ENCODE data around the gene NFIC. TPM values are rescaled to one million over a fixed set of nuclear protein-coding genes. Genes with fewer than 3 reads are reported as not detected.
A peak's percentile ranks its signal among the peaks of the same experiment; 100 is the strongest.

Gene NFIC
- total and polyA plus RNA-seq, 2 of the 4 experiments (the other 2 are of a cell fraction): 21.9 to 32.1 TPM

GRCh38 chr19:3479177-3479833 lies 112.9 kb downstream of the NFIC start:
- 48% methylated on average over 6 of the region's 7 CpGs; no CpG with 5 or more reads in 1 of the 2 experiments for WGBS, 2 experiments (ENCODE audit: extremely low coverage in 2 of 2, insufficient read length in 1 of 2)
- no peaks in the 10 kb centered on the region for H4K20me1 ChIP-seq (ENCODE audit: insufficient read depth, low read length)
- intact Hi-C loops (cut with micrococcal nuclease) (no loop called here), in situ Hi-C loops (cut with MboI; ENCODE audit: low sequenced_read_pairs) (loop anchor here (25.0 kb wide), 1 partner anchor 517 kb away; no protein-coding TSS in a partner anchor), dilution Hi-C loops (cut with HindIII; ENCODE audit: low sequenced_read_pairs, unreplicated experiment) (no loop called here)
- H3K4me1 ChIP-seq (ENCODE audit: control insufficient read depth, insufficient read depth, low read length): no peaks in the 10 kb centered on the region
- CTCF ChIA-PET: interaction anchor here (0.6 to 1.5 kb wide), 2 partner anchors 125 to 174 kb away, joined by 3 to 4 read pairs; no protein-coding TSS in a partner anchor
- H3K79me1 ChIP-seq (ENCODE audit: low read depth in 1 of 2, low read length in 2 of 2): no peaks in the 10 kb centered on the region
- H3K36me3 ChIP-seq (ENCODE audit: control insufficient read depth, insufficient read depth, low read length): no peaks in the 10 kb centered on the region
- H3K56ac ChIP-seq (ENCODE audit: extremely low read depth, insufficient read depth, low read length): no peak overlapping the region
- H3K4me2 ChIP-seq (ENCODE audit: low read depth, low read length): no peak overlapping the region
- POLR2A ChIA-PET (ENCODE audit: unreplicated experiment): no interaction called here
- H2BK20ac ChIP-seq (ENCODE audit: low read depth, low read length): no peak overlapping the region
- BruUV-seq (replicated peaks): no TSS peak
- TF ChIP-seq MAZ (IDR thresholded peaks at IDR 0.05; ENCODE audit: borderline replicate concordance, low read depth, low read length) (no peak), MXI1 (IDR thresholded peaks at IDR 0.05; ENCODE audit: borderline replicate concordance, low read depth, low read length) (no peak), FOS (IDR thresholded peaks at IDR 0.05; ENCODE audit: low read depth, low read length) (no peak), MAFK (IDR thresholded peaks at IDR 0.05; ENCODE audit: low read depth, low read length) (no peak), SMC3 (IDR thresholded peaks at IDR 0.05; ENCODE audit: low read depth, low read length) (no peak), NFE2L2 (IDR thresholded peaks at IDR 0.05; ENCODE audit: low read depth, low read length) (no peak), RFX5 (IDR thresholded peaks at IDR 0.05; ENCODE audit: low read depth, low read length) (no peak), CHD1 (IDR thresholded peaks at IDR 0.05; ENCODE audit: low read depth, low read length) (no peak), ELK1 (IDR thresholded peaks at IDR 0.05; ENCODE audit: borderline replicate concordance, low read depth, low read length) (no peak), BHLHE40 (IDR thresholded peaks at IDR 0.05; ENCODE audit: low read depth, low read length) (no peak), RCOR1 (IDR thresholded peaks at IDR 0.05; ENCODE audit: insufficient replicate concordance, low read length) (no peak), POLR2A (IDR thresholded peaks at IDR 0.05; ENCODE audit: low read depth, low read length) (no peak), RAD21 (IDR thresholded peaks at IDR 0.05; ENCODE audit: low read length) (no peak)
- H2BK120ac ChIP-seq (ENCODE audit: low read depth, low read length): no peak overlapping the region
- H3K23ac ChIP-seq (ENCODE audit: low read depth, low read length): no peak overlapping the region
- H2AFZ ChIP-seq (replicated peaks; ENCODE audit: low read length, poor library complexity): no peak overlapping the region
- H4K5ac ChIP-seq (ENCODE audit: low read depth, low read length): no peak overlapping the region
- H2BK5ac ChIP-seq (ENCODE audit: low read depth, low read length, poor library complexity, severe bottlenecking): no peak overlapping the region
- DNase-seq (no peak), ATAC-seq (ENCODE audit: low read depth) (peak; percentile 48; the same call in 1 of the 2 replicates)
- H3K9me3 ChIP-seq (ENCODE audit: control insufficient read depth, insufficient read depth, low read length): no peaks in the 10 kb centered on the region; the same call in 1 of the 2 replicates
- H3K4me3 ChIP-seq (ENCODE audit: insufficient read depth, low read depth, low read length): no peak overlapping the region
- no peak overlapping the region for H3K9ac ChIP-seq (ENCODE audit: low read depth, low read length)
- no peak overlapping the region for H2AK9ac ChIP-seq (replicated peaks; ENCODE audit: low read depth, low read length, poor library complexity)
- H2BK15ac ChIP-seq (ENCODE audit: low read depth, low read length): no peak overlapping the region
- no peak overlapping the region for H2AK5ac ChIP-seq (ENCODE audit: low read depth, low read length)
- no peak overlapping the region for H4K91ac ChIP-seq (ENCODE audit: insufficient read depth, low read depth, low read length)
- peaks cover 42% of the 10 kb centered on the region for H3K27me3 ChIP-seq (ENCODE audit: control insufficient read depth, insufficient read depth, low read length)
- H3K27ac ChIP-seq (ENCODE audit: insufficient read depth, low read length): no peak overlapping the region
- no peak overlapping the region for H3K4ac ChIP-seq (ENCODE audit: low read depth, low read length)
- H3K9me1 ChIP-seq (ENCODE audit: insufficient read depth, low read length): no peaks in the 10 kb centered on the region
- no peak overlapping the region for H3K14ac ChIP-seq (replicated peaks; ENCODE audit: low read depth, low read length)
- no peak overlapping the region for H3K18ac ChIP-seq (ENCODE audit: low read depth, low read length)
- no peak overlapping the region for H4K8ac ChIP-seq (ENCODE audit: low read depth in 2 of 2, low read length in 2 of 2)
